ENCODE results near the gene HS2ST1.
A peak's percentile ranks its signal among the peaks of the same experiment; 100 is the strongest.
"Not testable (repeated sequence)": the region's sequence is repeated elsewhere in the genome, so short reads cannot be mapped to it uniquely, and the experiment has no call there.

HS2ST1 gene

DNA sequence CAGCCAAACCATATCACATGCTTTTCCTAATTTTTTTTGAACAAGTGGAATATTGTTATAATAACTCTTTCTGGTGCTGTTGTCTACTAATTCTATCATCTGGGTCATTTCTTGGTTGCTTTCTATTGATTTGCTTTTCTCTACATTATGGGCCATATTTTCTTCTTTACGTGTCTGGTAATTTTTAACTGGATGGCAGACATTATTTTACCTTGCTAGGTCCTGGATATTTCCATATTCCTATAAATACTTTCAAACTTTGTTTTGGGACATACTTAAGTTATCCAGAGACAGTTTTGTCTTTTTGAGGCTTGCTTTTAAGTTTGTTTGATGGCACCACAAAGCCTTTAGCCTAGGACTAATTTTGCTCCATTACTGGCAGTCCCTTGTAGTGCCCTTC is 11.3 kb downstream of the HS2ST1 start:
- DNase-seq (ENCODE audit: low spot score) = no peak

DNA sequence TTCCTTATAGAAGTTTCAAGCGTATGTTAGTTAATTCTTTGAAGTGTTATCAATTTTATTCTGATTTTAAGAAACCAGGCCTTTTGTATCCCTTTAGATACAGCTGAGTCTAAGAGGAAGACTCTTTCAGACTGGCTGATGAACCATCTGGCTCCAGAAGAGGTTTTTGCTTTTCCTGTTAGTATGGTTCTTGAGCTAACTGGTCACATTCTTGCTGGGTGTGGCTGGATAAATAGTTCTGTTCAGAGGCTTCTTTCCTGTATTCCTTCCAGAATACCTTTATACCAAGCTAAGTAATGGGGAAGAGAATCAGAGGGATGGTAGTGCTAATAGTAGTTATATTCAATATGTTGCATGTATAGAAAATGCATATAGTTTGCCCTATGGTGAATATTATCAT is 12.4 kb downstream of the HS2ST1 start:
- no peak for DNase-seq (ENCODE audit: low spot score)

DNA sequence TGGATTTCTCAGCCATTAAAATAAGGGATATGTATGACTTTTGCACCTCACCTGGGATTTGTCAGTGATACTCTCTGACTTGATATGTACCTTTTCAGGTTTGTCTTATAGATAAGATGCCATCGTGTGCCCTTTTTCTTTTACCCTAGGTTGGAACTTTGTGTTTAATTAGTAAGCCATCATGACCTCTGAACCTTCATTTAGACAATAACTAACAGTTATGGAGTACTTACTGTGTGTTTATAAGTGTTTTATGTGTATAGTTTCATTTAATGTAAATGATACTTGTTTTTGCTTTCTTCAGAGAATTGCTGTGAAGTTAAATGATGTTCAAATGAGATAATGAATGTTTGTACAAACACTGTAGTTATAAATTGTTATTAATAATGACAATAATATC is 14.4 kb downstream of the HS2ST1 start:
- DNase-seq (ENCODE audit: low spot score) = no peak

DNA sequence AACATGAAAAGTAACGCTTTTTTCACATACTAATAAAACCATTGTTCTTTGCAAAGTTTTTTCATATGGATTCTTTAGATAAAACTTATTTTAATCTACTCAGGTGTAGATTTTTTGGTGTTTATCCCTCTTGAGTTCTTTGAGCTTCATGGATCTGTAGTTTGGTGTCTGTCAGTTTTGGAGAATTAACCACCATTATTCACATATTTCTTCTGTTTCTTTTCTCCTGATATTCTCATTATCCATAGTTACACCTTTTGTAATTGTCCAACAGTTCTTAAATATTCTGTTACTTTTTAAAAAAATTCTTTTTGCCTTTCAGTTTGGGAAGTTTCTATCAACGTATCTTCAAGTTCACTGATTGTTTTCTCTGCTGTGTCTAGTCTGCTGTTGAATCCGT is 18.6 kb downstream of the HS2ST1 start:
- DNase-seq (ENCODE audit: low spot score) = no peak

DNA sequence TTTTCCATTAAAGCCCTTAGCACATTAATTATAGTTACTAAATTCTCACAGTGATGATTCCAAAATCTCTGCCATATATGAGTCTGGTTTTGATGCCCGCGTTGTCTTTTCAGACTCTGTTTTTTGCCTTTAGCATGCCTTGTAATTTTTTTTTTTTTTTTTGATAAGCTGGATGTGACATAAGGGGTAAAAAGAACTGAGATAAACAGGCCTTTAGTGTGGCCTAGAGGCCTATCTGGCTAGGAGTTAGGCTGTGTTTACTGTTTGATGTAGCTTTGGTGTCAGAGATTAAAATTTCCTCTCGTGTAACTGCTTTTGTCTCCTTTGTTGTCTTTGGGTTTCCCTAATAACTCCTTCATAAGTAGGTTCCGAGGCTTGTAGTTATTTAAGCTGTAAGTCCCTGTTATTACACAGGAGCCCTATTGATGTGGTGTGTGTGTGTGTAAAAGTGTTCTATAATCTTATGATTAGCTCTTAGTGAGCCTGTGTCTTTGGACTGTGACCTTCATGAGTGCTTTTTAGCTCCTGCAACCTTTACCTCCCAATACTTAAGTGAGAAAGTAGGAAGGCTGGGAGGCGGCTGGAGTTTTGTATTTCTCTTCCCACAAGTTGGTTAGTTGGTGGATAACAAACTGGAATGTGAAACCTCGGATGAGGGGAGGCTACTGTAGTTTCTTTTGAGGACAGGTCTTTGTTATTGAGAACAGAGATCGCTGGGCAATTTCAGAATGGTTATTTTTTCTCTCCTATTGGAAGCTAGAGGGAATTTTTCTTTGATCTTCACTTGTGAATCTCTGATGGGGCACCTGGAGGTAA is 19.3 kb downstream of the HS2ST1 start:
- DNase-seq (ENCODE audit: low spot score) = peak; percentile 12

DNA sequence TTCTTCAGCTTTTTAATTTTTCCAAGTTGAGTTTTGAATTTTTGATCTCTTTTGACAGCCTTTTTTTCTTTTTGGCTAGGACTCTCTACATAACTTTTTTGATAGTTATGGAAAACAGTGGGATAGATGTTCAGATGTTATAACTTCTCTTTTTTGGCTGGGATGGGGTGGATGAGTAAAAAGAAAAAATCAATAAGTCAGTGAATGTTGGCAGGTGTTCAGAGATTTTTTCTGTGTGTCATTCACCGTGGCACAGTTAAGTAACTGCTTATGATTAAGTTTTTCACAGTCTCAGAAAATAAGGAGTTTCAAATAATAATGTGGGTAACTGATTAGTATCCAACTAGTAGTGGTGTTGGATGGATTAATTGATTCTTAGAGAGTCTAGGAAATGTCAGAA is 24.0 kb downstream of the HS2ST1 start:
- peak; percentile 32 for DNase-seq (ENCODE audit: low spot score)

DNA sequence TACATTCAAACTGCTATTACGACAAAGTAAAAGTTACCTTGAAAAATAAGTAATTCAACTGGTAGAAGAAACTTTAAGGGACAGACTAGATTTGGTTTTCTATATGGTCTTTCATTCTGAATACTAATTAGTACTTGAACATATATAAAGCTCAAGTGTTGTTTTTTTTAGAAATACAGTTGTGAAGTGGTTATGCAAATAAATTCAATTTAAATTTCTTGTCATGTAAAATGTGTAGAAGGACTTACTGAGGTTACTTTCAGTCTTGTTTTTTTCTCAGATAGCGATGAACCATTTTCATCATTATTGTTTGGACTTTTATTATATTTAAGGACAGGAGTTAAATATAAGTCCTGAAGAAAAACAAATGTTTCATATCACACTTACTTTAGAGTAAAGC is 24.4 kb downstream of the HS2ST1 start:
- DNase-seq (ENCODE audit: low spot score) = no peak

DNA sequence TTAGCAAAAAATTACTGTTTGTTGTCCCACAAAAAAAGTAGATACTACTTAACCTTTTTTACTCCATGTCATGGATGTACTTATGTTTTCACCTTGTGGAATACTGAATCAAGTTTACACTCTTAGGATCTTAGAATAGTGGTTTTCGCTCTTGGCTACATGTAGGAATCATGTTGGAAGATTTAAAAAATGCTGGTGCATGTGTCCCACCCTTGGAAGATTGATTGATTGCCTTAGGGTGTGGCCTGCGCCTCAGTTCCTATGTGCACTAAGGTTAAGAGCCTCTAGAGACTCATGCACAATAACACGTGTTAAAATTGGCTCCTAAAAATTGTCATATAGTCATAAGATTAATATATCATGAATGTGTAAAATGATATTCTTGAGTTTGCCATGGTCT is 25.0 kb downstream of the HS2ST1 start:
- no peak for DNase-seq (ENCODE audit: low spot score)

DNA sequence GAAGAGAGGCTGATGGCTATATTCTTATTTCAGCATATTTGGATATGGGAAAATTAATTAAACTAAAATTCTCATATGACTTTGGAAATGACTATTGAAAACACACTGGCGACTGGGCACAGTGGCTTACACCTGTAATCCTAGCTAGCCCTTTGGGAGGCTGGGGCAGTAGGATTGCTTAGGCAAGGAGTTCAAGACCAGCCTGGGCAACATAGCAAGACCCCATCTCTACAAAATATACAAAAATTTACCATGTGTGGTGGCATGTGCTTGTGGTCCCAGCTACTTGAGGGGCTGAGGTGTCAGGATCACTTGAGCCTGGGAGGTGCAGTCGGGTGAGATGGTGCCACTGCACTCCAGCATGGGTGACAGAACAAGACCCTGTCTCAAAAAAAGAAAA is 26.2 kb downstream of the HS2ST1 start:
- DNase-seq (ENCODE audit: low spot score) = no peak

DNA sequence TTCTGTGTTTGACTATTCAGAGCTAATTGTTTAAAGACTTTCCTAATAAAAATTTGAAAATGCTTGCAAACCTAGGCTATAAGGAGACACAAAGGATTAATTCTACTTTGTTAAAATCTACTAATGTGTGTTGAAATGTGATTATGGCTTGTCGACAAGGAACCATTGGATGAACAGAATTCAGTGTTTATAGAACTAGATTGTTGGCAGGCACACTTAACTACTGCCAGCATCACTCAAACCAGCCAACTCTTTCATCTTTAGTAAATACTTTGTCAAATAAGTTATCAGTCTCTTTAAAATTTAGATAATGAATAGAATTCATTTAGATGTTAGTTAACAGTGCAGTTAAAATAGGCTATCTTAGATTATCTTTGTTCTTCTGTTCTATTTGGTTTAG is 27.6 kb downstream of the HS2ST1 start:
- no peak for DNase-seq (ENCODE audit: low spot score)

DNA sequence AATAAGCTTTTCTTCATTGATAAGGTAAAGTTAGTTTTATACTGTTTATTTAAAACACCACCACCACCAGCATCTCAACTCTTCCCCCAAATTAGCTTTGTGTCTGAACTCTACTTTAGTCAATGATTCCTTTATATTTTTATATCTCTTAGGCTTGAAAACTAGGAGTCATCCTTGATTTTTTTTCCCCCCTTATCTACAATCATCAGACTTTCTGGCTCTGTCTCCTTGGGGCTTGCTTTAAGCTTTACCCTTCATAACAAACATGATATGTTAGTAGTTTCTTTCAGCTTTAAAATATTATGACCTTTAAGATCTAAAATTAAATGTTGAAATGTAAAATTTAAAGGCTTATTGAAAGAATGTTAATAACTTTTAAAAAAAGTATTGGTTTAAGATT is 28.3 kb downstream of the HS2ST1 start:
- no peak for DNase-seq (ENCODE audit: low spot score)

DNA sequence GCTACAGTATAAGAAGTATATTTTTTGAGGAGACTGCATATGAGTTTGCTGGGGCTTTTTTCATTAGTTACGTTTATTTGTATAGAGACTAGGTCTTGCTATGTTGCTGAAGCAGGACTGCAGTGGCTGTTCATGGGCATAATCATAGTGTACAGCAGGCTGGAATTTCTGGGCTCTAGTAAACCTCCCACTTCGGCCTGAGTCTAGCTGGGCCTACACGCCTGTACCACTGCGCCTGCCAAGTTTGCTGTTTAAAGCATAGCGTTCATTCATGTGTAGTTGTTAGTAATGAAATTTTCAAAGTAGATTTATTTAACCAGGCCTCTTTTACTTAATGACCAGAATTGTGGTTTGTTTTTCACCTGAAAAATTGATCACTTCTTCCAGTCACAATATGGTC is 33.8 kb downstream of the HS2ST1 start:
- no peak for DNase-seq (ENCODE audit: low spot score)

DNA sequence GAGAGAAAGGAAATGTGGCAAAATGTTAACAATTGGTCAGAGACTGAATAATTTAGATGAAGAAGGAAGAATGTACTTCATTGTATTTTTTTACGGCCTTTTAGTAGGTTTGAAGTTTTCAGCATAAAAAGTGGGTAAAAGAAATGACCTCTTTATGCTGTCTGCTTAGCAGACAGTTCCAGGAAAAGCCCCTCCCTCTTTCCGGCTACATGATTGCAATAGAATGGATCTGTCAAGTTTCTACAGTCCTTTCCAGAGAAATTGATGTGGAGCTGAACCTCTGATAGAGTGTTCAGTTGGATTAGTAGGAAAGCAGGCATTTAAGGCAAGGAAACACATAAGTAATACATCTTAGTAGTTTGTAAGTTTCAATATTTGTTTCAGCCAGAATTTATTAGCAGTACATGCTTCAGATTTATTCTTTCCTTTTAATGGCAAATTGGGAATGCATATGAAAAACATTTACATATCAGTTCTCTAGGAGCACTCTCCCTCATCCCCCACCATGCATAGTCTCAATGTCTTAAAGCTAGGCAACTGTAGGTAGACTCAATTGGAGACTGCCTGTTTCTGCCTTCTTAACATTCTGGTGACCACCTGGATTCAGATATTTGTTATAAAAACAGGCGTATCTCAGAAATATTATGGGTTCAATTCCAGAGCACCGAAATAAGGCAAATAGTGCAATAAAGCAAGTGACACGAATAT is 36.4 kb downstream of the HS2ST1 start:
- no peak for DNase-seq (ENCODE audit: low spot score)

DNA sequence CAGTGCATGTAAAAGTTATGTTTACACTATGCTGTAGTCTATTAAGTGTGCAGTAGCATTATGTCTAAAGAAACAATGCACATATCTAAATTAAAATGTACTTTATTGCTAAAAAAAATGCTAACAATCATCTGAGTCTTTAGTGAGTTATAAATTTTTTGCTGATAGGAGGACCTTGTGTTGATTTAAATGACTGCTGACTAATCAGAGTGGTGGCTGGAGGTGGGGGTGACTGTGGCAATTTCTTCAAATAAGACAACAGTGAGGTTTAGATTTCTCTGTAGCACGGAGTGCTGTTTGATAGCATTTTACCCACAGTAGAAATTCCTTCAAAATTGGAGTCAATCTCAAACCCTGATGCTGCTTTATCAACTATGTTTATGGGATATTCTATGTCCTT is 37.0 kb downstream of the HS2ST1 start:
- no peak for DNase-seq (ENCODE audit: low spot score)

DNA sequence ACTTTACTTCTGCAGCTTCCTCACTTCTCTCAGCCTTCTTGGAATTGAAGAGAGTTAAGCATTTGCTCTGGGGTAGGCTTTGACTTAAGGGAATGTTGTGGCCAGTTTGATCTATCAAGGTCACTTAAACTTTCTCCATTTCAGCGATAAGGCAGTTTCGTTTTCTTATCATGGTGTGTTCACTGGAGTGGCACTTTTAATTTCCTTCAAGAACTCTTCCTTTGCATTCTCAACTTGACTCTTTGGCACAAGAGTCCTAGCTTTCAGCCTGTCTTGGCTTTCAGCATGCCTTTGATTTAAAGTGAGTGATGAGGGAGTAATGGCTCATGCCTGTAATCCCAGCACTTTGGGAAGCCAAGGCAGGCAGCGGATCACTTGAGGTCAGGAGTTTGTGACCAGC is 38.7 kb downstream of the HS2ST1 start:
- DNase-seq (ENCODE audit: low spot score) = no peak

DNA sequence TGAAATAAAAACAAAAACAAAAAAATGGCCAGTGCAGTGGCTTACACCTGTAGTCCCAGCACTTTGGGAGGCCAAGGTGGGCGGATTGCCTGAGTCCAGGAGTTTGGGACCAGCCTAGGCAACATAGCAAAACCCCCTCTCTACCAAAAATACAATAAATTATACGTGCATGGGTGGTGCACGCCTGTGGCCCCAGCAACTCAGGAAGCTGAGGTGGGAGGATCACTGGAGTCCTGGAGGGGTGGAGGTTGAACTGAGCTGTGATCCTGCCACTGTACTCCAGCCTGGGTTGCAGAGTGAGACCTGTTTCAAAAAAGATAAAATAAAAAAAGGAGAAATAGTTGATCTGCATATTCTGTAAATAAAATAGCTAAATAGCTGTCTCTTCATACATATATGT is 41.2 kb downstream of the HS2ST1 start:
- no peak for DNase-seq (ENCODE audit: low spot score)

DNA sequence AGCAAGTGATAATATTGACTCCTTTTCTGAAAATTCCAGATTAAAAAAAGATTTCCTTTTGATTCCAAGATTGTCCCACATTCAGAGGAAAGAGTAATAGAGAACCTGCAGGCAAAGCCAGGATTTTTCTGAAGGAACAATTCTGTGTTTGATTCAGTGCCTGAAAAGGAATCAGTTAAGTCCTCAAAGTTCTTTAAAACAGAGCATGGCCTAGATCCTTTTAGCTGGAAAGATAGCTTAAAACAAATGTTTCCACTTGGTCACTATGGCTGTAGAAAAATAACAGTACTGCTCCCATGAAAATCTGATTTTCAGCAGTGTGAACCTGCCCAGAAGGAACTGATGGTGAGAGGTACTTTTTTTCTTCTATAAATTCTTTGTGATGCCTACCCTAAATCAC is 41.8 kb downstream of the HS2ST1 start:
- no peak for DNase-seq (ENCODE audit: low spot score)

DNA sequence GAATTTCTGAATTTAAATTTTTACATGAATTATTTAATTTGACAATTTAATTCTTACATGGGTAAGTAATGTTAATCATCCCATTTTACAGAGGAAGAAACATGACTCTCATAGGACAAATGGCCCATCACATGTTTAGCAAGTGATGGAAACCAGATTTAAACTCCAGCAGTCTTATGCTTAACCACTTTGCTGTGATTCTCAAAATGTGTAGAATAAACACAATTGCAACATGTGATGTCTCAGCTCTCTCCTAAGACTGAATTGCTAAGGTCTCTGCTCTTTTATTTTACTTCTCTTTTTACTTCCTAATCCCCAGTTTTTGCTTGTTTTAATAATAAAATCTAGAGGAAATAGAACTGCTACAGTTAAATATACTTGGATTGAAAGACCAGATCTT is 42.8 kb downstream of the HS2ST1 start:
- DNase-seq (ENCODE audit: low spot score) = no peak

DNA sequence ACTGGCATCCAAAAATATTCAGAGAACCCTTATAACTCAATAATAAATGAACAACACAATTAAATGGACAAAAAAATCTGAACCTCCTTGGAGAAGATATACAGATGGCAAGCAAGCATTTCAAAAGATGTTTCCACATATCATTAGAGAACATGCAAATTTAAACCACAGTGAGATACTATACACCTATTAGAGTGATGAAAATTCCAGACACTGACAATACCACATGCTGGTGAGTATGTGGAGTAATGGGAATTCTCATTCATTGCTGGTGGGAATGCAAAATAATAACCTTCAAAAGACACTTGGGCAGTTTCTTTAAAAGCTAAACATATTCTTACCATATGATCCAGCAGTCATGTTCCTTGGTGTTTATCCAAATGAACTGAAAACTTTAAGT is 46.1 kb downstream of the HS2ST1 start:
- no peak for DNase-seq (ENCODE audit: low spot score)

DNA sequence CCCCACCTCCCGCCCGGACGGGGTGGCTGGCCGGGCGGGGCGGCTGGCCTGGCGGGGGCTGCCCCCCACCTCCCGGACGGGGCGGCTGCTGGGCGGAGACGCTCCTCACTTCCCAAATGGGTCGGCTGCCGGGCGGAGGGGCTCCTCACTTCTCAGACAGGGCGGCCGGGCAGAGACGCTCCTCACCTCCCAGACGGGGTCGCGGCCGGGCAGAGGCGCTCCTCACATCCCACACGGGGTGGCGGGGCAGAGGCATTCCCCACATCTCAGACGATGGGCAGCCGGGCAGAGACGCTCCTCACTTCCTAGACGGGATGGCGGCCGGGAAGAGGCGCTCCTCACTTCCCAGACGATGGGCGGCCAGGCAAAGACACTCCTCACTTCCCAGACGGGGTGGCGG is 49.4 kb downstream of the HS2ST1 start:
- not testable (repeated sequence) for DNase-seq (ENCODE audit: low spot score)

DNA sequence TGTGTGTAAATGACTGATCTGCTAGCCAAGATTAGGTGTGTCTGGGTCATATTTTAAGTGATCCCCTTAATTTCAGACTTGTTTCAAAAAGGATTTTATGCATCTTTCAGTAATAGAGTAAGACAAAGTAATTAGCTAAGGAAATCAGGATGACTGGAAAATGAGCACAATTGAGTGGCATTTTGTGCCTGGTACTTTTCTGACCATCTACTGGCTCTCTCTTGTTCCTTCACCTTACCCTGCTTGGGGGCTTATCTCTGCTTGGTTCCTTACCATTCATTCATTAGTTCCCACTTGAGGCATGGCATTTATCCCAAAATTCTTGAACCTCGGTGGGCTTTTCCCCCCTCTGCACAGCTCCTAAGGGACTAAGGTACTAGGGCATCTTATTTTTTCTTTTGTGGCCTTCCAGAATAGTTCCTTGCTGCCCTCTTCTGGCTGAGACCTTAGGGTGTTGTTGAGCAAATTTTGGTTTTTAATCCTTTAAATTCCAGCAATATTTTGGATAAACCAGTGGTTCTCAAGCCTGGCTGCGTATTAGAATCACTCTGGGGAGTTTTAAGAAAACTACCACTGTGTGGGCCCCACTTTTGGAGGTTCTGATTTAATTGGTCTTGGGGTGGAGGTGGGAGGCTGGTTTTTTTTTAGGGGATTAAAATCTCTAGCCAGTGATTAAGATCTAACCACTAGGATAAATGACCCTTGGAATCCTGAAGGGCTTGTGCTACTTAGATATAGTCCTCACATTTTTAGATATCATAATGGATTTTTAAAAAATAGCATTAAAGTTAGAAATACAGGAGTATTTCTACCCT is 50.8 kb downstream of the HS2ST1 start:
- peak; percentile 54 for DNase-seq (ENCODE audit: low spot score)

DNA sequence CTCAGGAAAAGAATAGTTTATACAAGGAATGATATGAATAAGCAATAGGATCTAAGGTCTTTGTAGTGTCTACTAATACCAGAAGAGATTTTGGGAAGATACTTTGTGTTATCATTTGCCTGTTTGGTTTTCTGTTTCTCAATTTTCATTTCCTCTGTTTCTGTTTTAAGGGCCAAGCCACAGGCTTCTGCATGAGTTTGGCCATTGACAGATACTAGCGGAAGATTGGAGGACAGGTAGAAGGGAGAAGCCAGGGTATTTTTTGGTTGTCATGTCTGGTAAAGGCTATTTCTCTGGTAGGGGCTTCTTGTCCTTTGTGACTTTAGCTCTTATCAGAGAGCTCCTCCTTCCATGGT is 51.4 kb downstream of the HS2ST1 start:
- DNase-seq (ENCODE audit: low spot score) = no peak

DNA sequence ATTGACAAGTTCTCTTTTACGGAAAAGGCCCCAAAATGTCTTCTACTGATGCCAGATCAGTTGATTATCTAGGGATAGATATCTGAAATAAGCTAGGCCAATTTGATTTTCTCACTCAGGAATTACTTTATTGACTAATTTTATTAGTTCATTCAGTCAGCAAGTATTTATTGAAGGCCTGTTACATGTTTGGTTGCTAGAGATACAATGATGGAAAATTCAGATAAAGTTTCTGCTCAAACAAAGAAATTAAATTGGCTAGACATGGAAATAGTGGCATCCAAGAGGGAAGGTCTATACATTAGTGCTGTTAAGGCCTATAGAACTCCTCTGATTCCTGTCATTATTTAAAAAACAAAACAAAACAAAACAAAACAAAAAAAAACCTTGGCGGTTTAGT is 56.5 kb downstream of the HS2ST1 start:
- no peak for DNase-seq (ENCODE audit: low spot score)

All from hematopoietic multipotent progenitor cell treated with erythropoietin and hydrocortisone succinate and interleukin-3 and kit ligand, for 15 days (in vitro differentiated cells).